Measurements from ENCODE around the gene ME1. TPM values are rescaled to one million over a fixed set of nuclear protein-coding genes. Genes with fewer than 3 reads are reported as not detected.

Gene ME1
- total and polyA plus RNA-seq, 2 of the 13 experiments (the other 11 are each of a cell fraction or from before 2014, with no cell fraction given), result not detected

DNA sequence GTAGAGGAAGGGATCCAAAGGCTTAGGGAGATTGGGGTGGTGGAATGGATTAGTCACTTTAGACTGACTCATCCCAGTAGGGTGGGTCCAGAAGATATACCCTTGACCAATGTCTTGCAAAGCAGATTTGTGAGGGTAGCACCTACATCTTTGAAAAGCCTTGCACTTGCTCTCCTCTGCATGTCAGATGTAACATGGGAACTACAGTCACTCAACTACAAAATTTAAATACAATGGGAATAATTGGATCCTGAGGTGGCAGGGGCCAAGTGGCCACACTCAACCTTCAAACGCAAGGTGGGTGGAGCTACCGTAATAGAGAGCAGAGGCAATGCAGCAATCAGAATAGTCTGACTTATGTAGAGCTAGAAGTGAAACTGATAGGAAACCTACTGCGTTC is 71.2 kb downstream of the ME1 start (continued):
- TF ChIP-seq KIAA2018 (CRISPR knock-in tag; IDR thresholded peaks at IDR 0.05; ENCODE audit: borderline replicate concordance), result no peak
- no peak for TF ChIP-seq PHB2 (IDR thresholded peaks at IDR 0.05; ENCODE audit: partially characterized antibody)
- no peak for TF ChIP-seq ZBTB38 (CRISPR knock-in tag; IDR thresholded peaks at IDR 0.05)
- TF ChIP-seq TP53 (CRISPR knock-in tag; conservative IDR thresholded peaks at IDR 0.05), result no peak
- TF ChIP-seq TBX3 (IDR thresholded peaks at IDR 0.05; ENCODE audit: borderline replicate concordance), result no peak

DNA sequence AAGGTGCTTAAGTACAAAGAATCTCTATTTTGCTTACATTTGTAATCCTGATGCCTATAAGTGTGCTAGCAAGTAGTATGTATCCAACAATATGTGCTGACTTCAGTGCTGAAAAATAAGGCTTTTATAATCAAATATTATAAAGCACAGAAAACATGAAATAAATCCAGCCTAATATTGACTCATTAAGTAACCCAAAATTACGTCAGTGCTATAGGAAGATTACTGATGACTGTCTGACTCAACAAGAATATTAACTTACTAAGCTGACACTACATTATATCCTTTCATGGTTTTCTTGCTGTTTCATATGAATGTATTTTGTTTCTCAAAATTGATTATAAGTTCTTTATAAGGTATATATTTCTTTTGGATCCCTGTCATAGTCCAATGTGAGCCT is 76.1 kb downstream of the ME1 start:
- DNase-seq (ENCODE audit: low spot score), result no peak
- Histone ChIP-seq H2AFZ (ENCODE audit: low read length) (no peak overlapping the region), H3K9ac (ENCODE audit: insufficient read depth, low read depth, low read length) (no peak overlapping the region), H3K4me1 (ENCODE audit: insufficient read depth, low read length) (no peaks in the 10 kb centered on the region), H4K20me1 (ENCODE audit: insufficient read depth, low read length) (no peaks in the 10 kb centered on the region), H3K36me3 (replicated peaks in 1 of 2; ENCODE audit: control insufficient read depth in 1 of 2, insufficient read depth in 2 of 2, low read length in 2 of 2) (no peaks in the 10 kb centered on the region), H3K4me3 (replicated peaks in 1 of 3; ENCODE audit: insufficient read depth in 1 of 3, low read depth in 2 of 3, low read length in 3 of 3) (no peak overlapping the region), H3K4me2 (ENCODE audit: low read depth, low read length) (no peak overlapping the region), H3K79me2 (ENCODE audit: insufficient read depth, low read length) (no peaks in the 10 kb centered on the region), H3K9me3 (ENCODE audit: low read length) (no peaks in the 10 kb centered on the region), H3K27ac (ENCODE audit: extremely low read length, insufficient read depth, low read length) (no peak overlapping the region), H3K27me3 (ENCODE audit: control insufficient read depth in 1 of 2, insufficient read depth in 2 of 2, low read length in 2 of 2) (no peaks in the 10 kb centered on the region)
- POLR2A ChIA-PET, result no interaction called here
- CTCF ChIA-PET (ENCODE audit: low intra/inter-chr PET ratio, low total read pairs), result no interaction called here
- 5% methylated on average over 1 of the region's 1 CpG for WGBS (ENCODE audit: low lambda C conversion rate)
- intact Hi-C loops (cut with micrococcal nuclease; ENCODE audit: unreplicated experiment), result no loop called here
- FAIRE-seq, result no peak
- TF ChIP-seq DR1 (CRISPR knock-in tag; IDR thresholded peaks at IDR 0.05) (no peak), ZNF263 (CRISPR knock-in tag; IDR thresholded peaks at IDR 0.05) (no peak), ZNF329 (CRISPR knock-in tag; IDR thresholded peaks at IDR 0.05; ENCODE audit: low read depth) (no peak), ZFP36L1 (CRISPR knock-in tag; IDR thresholded peaks at IDR 0.05) (no peak), HIVEP1 (CRISPR knock-in tag; IDR thresholded peaks at IDR 0.05) (no peak)
- TF ChIP-seq, protein P1, sequence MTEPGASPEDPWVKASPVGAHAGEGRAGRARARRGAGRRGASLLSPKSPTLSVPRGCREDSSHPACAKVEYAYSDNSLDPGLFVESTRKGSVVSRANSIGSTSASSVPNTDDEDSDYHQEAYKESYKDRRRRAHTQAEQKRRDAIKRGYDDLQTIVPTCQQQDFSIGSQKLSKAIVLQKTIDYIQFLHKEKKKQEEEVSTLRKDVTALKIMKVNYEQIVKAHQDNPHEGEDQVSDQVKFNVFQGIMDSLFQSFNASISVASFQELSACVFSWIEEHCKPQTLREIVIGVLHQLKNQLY (CRISPR knock-in tag; IDR thresholded peaks at IDR 0.05), result no peak
- TF ChIP-seq, protein P2, sequence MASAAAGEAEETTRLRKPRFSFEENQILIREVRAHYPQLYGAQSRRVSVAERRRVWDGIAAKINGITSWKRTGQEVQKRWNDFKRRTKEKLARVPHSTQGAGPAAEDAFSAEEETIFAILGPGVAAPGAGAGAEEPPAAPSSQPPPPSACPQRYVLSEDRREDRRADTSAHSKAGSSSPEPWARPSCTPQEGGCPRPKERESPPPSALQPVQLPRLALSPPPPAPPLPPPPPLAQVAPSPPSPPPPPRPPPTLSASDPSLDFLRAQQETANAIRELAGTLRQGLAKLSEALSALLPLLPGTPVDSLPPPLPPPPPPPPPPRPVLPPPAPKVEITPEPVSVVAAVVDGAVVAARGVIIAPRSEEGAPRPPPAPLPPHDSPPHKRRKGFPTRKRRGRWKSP (CRISPR knock-in tag; IDR thresholded peaks at IDR 0.05), result no peak
- no peak for ATAC-seq
- in situ Hi-C loops (cut with HindIII; ENCODE audit: extremely low pct_ligation_motif_present, low pct_unique_long_range_greater_than_20kb), result no loop called here
- BruUV-seq (replicated peaks), result no TSS peak
